Measurements from ENCODE around the gene ANK2.

- no peak for TF ChIP-seq EP300 (IDR thresholded peaks at IDR 0.05)
- no peak for TF ChIP-seq CTCF (IDR thresholded peaks at IDR 0.05)
- no peak for TF ChIP-seq POLR2A (IDR thresholded peaks at IDR 0.05)
- TF ChIP-seq POLR2AphosphoS5 (IDR thresholded peaks at IDR 0.05) = no peak
Observed at GRCh38 chr4:113050837-113051236, 1.4 kb downstream of the ANK2 start.

Data from upper lobe of left lung (tissue), 4 donors.